SK-N-SH treated with all-trans-retinoic acid at 6 μM for 48 hours (cell line): Measurements from ENCODE around the gene ZFHX3.

Experiments used
- ATAC-seq: fragments of 200-7000 bp; cut with Tn5 transposase; 3 replicates; pipeline ENCODE4 v1.9.1; 2020; ENCODE audit warnings: mild to moderate bottlenecking, moderate library complexity
- ARNTL ChIP-seq: fragments of 450-650 bp; formaldehyde crosslinking; IDR thresholded peaks from 2 replicates; pipeline ENCODE4 v1.5.0; 2020; ENCODE audit warnings: low read depth, mild to moderate bottlenecking, moderate library complexity, borderline replicate concordance
- BACH2 ChIP-seq: fragments of 250-450 bp; sonication (Bioruptor Pico); IDR thresholded peaks from 2 replicates; pipeline ENCODE4 v1.9.0; 2021; ENCODE audit warnings: mild to moderate bottlenecking, borderline replicate concordance
- CREB5 ChIP-seq: fragments of 250-450 bp; sonication (Bioruptor Pico); IDR thresholded peaks from 2 replicates; pipeline ENCODE4 v1.5.1; 2020; ENCODE audit warnings: low read depth, mild to moderate bottlenecking, moderate library complexity
- CSDC2 ChIP-seq: fragments of 250-450 bp; sonication (Bioruptor Pico); IDR thresholded peaks from 2 replicates; pipeline ENCODE4 v1.5.0; 2020; ENCODE audit warnings: mild to moderate bottlenecking, moderate library complexity
- GLIS3 ChIP-seq: fragments of 250-450 bp; sonication (Bioruptor Pico); IDR thresholded peaks from 2 replicates; pipeline ENCODE4 v1.5.0; 2020; ENCODE audit warnings: mild to moderate bottlenecking, moderate library complexity
- OSR1 ChIP-seq: fragments of 250-450 bp; sonication (Bioruptor Pico); IDR thresholded peaks from 2 replicates; pipeline ENCODE4 v1.8.0; 2022; ENCODE audit warnings: moderate library complexity, mild to moderate bottlenecking, inconsistent platforms
- PATZ1 ChIP-seq: fragments of 250-450 bp; sonication (Bioruptor Pico); IDR thresholded peaks from 2 replicates; pipeline ENCODE4 v1.8.0; 2020; ENCODE audit warnings: mild to moderate bottlenecking, moderate library complexity, borderline replicate concordance
- RARB ChIP-seq: fragments of 250-450 bp; sonication (Bioruptor Pico); IDR thresholded peaks from 2 replicates; pipeline ENCODE4 v1.8.0; 2021; ENCODE audit warnings: mild to moderate bottlenecking, moderate library complexity
- TCF4 ChIP-seq: fragments of 250-450 bp; sonication (Bioruptor Pico); IDR thresholded peaks from 2 replicates; pipeline ENCODE4 v1.8.0; 2021; ENCODE audit warnings: mild to moderate bottlenecking, moderate library complexity, borderline replicate concordance
- TOX ChIP-seq: fragments of 250-450 bp; sonication (Bioruptor Pico); IDR thresholded peaks from 2 replicates; pipeline ENCODE4 v1.8.0; 2021; ENCODE audit warnings: mild to moderate bottlenecking, moderate library complexity, borderline replicate concordance
- TSHZ2 ChIP-seq: fragments of 250-450 bp; sonication (Bioruptor Pico); IDR thresholded peaks from 2 replicates; pipeline ENCODE4 v1.5.0; 2020; ENCODE audit warnings: mild to moderate bottlenecking, moderate library complexity
- ZFP3 ChIP-seq: fragments of 250-450 bp; sonication (Bioruptor Pico); IDR thresholded peaks from 2 replicates; pipeline ENCODE4 v1.5.0; 2020; ENCODE audit warnings: mild to moderate bottlenecking, moderate library complexity
- ZFP30 ChIP-seq: fragments of 450-650 bp; formaldehyde crosslinking; IDR thresholded peaks from 2 replicates; pipeline ENCODE4 v1.5.0; 2022; ENCODE audit warnings: mild to moderate bottlenecking, moderate library complexity
- ZNF565 ChIP-seq: fragments of 450-650 bp; formaldehyde crosslinking; conservative IDR thresholded peaks from 2 replicates; pipeline ENCODE4 v1.5.0; 2020; ENCODE audit warnings: low read depth, mild to moderate bottlenecking, moderate library complexity
- ZNF8 ChIP-seq: fragments of 450-650 bp; formaldehyde crosslinking; IDR thresholded peaks from 2 replicates; pipeline ENCODE4 v1.5.0; 2020; ENCODE audit warnings: mild to moderate bottlenecking, moderate library complexity

The ZFHX3 gene

GRCh38 chr16:72787514-72788268, 260.2 kb downstream of the ZFHX3 start:
- TF ChIP-seq TCF4 (CRISPR knock-in tag) = no peak
- TF ChIP-seq ZNF565 = no peak
- no peak for TF ChIP-seq BACH2 (CRISPR knock-in tag)
- TF ChIP-seq TOX (CRISPR knock-in tag) = no peak
- no peak for TF ChIP-seq ZNF8 (CRISPR knock-in tag)
- TF ChIP-seq ZFP30 (CRISPR knock-in tag) = no peak
- no peak for TF ChIP-seq RARB (CRISPR knock-in tag)
- no peak for TF ChIP-seq OSR1 (CRISPR knock-in tag)
- no peak for ATAC-seq

- no peak for TF ChIP-seq TOX (CRISPR knock-in tag)
- TF ChIP-seq PATZ1 (CRISPR knock-in tag) = no peak
- no peak for TF ChIP-seq GLIS3 (CRISPR knock-in tag)
- TF ChIP-seq ZFP3 = no peak
- ATAC-seq = no peak
Observed at GRCh38 chr16:72787130-72787513, 260.8 kb downstream of the ZFHX3 start.

- TF ChIP-seq ARNTL (CRISPR knock-in tag) (no peak), ZNF8 (CRISPR knock-in tag) (no peak), GLIS3 (CRISPR knock-in tag) (no peak), PATZ1 (CRISPR knock-in tag) (no peak), CSDC2 (CRISPR knock-in tag) (no peak), TOX (CRISPR knock-in tag) (no peak), TCF4 (CRISPR knock-in tag) (no peak)
- no peak for ATAC-seq
Observed at GRCh38 chr16:72786606-72787005, 261.3 kb downstream of the ZFHX3 start.

- no peak for TF ChIP-seq TSHZ2 (CRISPR knock-in tag)
- no peak for TF ChIP-seq ZNF565
- no peak for TF ChIP-seq RARB (CRISPR knock-in tag)
- no peak for TF ChIP-seq CSDC2 (CRISPR knock-in tag)
- TF ChIP-seq PATZ1 (CRISPR knock-in tag) = no peak
- no peak for TF ChIP-seq CREB5 (CRISPR knock-in tag)
- no peak for TF ChIP-seq TCF4 (CRISPR knock-in tag)
- no peak for TF ChIP-seq ZNF8 (CRISPR knock-in tag)
- no peak for TF ChIP-seq TOX (CRISPR knock-in tag)
- TF ChIP-seq OSR1 (CRISPR knock-in tag) = no peak
- ATAC-seq = no peak
Observed at GRCh38 chr16:72785886-72786285, 262.0 kb downstream of the ZFHX3 start.
